GM12873 (cell line): ENCODE measurements around the gene BATF2.

Source experiments
- CTCF ChIP-seq: IDR thresholded peaks from 2 replicates; pipeline ENCODE4 v1.5.1; 2012; ENCODE audit warnings: low read depth, mild to moderate bottlenecking, moderate library complexity, low read length, control low read depth; ENCODE audit not compliant: insufficient read depth; ENCODE audit errors: missing control alignments

Gene BATF2

GRCh38 chr11:65008873-65009272 lies 12.1 kb upstream of the BATF2 start:
- TF ChIP-seq CTCF = no peak

GRCh38 chr11:65008016-65008415 lies 11.2 kb upstream of the BATF2 start:
- TF ChIP-seq CTCF = no peak

GRCh38 chr11:65003282-65003681 lies 6.5 kb upstream of the BATF2 start:
- no peak for TF ChIP-seq CTCF

GRCh38 chr11:65002706-65003105 lies 5.9 kb upstream of the BATF2 start:
- no peak for TF ChIP-seq CTCF

GRCh38 chr11:64999478-64999877 lies 2.7 kb upstream of the BATF2 start:
- TF ChIP-seq CTCF = no peak

- TF ChIP-seq CTCF = no peak
Measured at GRCh38 chr11:64998690-64999431, 2.1 kb upstream of the BATF2 start.

- TF ChIP-seq CTCF = no peak
Measured at GRCh38 chr11:64998141-64998540, 1.4 kb upstream of the BATF2 start.

- no peak for TF ChIP-seq CTCF
Measured at GRCh38 chr11:64996327-64996709, 453 bp downstream of the BATF2 start.
